Thymus (tissue), 11 donors: ENCODE measurements around the gene PLEKHA6. TPM values are rescaled to one million over a fixed set of nuclear protein-coding genes. Genes with fewer than 3 reads are reported as not detected.

Experiments
- DNase-seq, 9 donors: peaks; one replicate each; pipeline ENCODE4 v3.0.0-alpha.2; 2013; ENCODE audit warnings: low spot score in 9 of 9, low read depth in 6 of 9, missing footprints in 1 of 9
- H3K27ac ChIP-seq, 2 donors: one replicate each; pipeline ENCODE4 v1.5.1; 2013; ENCODE audit warnings: control low read depth in 1 of 2, low read depth in 1 of 2, low read length in 1 of 2, mild to moderate bottlenecking in 1 of 2, moderate library complexity in 1 of 2
- H3K27me3 ChIP-seq, 2 donors: one replicate each; pipeline ENCODE4 v1.5.1; 2013; ENCODE audit warnings: low read length in 1 of 2; ENCODE audit not compliant: control insufficient read depth in 2 of 2, insufficient read depth in 1 of 2
- H3K36me3 ChIP-seq, 2 donors: one replicate each; pipeline ENCODE4 v1.5.1; 2013; ENCODE audit warnings: low read length in 1 of 2, mild to moderate bottlenecking in 1 of 2, moderate library complexity in 1 of 2; ENCODE audit not compliant: control insufficient read depth in 2 of 2, insufficient read depth in 2 of 2
- H3K4me1 ChIP-seq, 2 donors: one replicate each; pipeline ENCODE4 v1.5.1; 2013; ENCODE audit warnings: low read length in 2 of 2; ENCODE audit not compliant: control insufficient read depth in 2 of 2, insufficient read depth in 2 of 2
- H3K4me3 ChIP-seq, 2 donors: one replicate each; pipeline ENCODE4 v1.5.1; 2013; ENCODE audit warnings: low read length in 2 of 2, control low read depth in 1 of 2, mild to moderate bottlenecking in 1 of 2
- H3K9me3 ChIP-seq, 2 donors: one replicate each; pipeline ENCODE4 v1.5.1; 2013; ENCODE audit warnings: low read length in 1 of 2, mild to moderate bottlenecking in 1 of 2; ENCODE audit not compliant: control insufficient read depth in 2 of 2, insufficient read depth in 1 of 2
- WGBS: extraction: QIAGEN DNeasy Blood & Tissue Kit; methylation state at CpG from one replicate; pipeline ENCODE4 v1.1.7; 2013; 5-methylcytosine and 5-hydroxymethylcytosine counted together
- polyA plus RNA-seq: library from polyadenylated mRNA; stranded (reverse); fragments of 200-250 nt; gene quantifications from one replicate; pipeline ENCODE4 v1.2.3, GENCODE V29; 2013
- total RNA-seq: library from RNA; stranded (reverse); fragments of 120-200 nt; gene quantifications from one replicate; pipeline ENCODE4 v1.2.4, GENCODE V29; 2013
- donor health status: healthy.

Gene PLEKHA6
- total and polyA plus RNA-seq, 2 donors: 0.47 to 1.4 TPM

- peaks cover 11 to 61% of the 10 kb centered on the region in 2 donors for H3K4me1 ChIP-seq
- peaks cover 0 to 6% of the 10 kb centered on the region in 2 donors for H3K27me3 ChIP-seq
- peaks cover 0 to 8% of the 10 kb centered on the region in 2 donors for H3K9me3 ChIP-seq
- WGBS: 13% methylated on average over 44 of the region's 44 CpGs
- H3K4me3 ChIP-seq: peak overlapping the region; percentile 28 to 38
- H3K27ac ChIP-seq: peak overlapping the region; percentile 1 to 65
- DNase-seq: peak in 5 of 9 donors; percentile 48 to 76 (median 55)
- H3K36me3 ChIP-seq: no peaks in the 10 kb centered on the region
These were observed 169.2 kb downstream of the PLEKHA6 start for GRCh38 chr1:204190212-204191211.

GRCh38 chr1:204188959-204189639 is 170.6 kb downstream of the PLEKHA6 start:
- no peak overlapping the region for H3K4me3 ChIP-seq
- H3K27ac ChIP-seq: no peak overlapping the region
- H3K9me3 ChIP-seq: peaks cover 0 to 8% of the 10 kb centered on the region in 2 donors
- DNase-seq: no peak
- H3K36me3 ChIP-seq: no peaks in the 10 kb centered on the region
- WGBS: 76% methylated on average over 11 of the region's 11 CpGs
- peaks cover 0 to 6% of the 10 kb centered on the region in 2 donors for H3K27me3 ChIP-seq
- H3K4me1 ChIP-seq: peaks cover 11 to 51% of the 10 kb centered on the region in 2 donors

DNA sequence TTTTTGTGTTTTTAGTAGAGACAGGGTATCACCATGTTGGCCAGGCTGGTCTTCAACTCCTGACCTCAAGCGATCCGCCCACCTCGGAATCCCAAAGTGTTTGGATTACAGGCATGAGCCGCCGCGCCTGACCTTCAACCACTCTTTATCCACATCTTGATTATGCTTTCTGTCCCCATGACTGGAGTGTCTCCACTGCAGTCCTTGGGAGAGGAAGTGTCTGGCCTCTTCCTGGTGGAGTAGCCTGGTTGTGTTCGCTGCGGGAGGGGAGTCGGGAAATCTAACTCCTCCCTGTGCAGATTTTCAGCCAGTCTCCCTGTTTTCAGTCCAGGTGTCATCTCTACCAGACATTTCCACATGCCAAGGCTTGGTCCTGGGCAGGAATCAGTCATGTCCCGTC is 173.1 kb downstream of the PLEKHA6 start:
- Histone ChIP-seq H3K4me3 (no peak overlapping the region), H3K9me3 (peaks cover 0 to 8% of the 10 kb centered on the region in 2 donors), H3K36me3 (no peaks in the 10 kb centered on the region), H3K4me1 (peaks cover 11 to 33% of the 10 kb centered on the region in 2 donors), H3K27ac (no peak overlapping the region), H3K27me3 (peaks cover 0 to 6% of the 10 kb centered on the region in 2 donors)
- no peak for DNase-seq
- 96% methylated on average over 10 of the region's 10 CpGs for WGBS

DNA sequence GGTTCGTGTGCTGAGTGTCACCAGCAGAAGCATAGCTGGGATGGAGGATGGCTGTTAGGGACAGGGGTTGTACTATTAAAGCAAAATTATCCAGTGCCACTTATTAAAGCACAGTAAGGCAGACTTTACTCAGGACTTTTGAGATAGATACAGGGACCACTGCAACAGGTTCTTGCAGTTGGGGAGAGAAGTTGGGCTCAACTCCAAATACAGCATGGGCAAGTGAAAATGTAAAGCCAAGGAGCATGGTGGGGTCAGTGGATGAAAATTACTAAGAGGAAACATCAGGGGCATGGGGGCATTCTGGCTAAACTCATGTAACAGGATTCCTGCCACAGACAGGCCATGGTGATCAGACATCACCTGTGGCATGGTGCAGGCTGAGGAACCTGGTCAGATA is 178.6 kb downstream of the PLEKHA6 start:
- WGBS: 91% methylated on average over 1 of the region's 1 CpG
- no peaks in the 10 kb centered on the region for H3K27me3 ChIP-seq
- H3K4me1 ChIP-seq: no peaks in the 10 kb centered on the region
- H3K9me3 ChIP-seq: no peaks in the 10 kb centered on the region
- H3K4me3 ChIP-seq: no peak overlapping the region
- H3K27ac ChIP-seq: no peak overlapping the region
- H3K36me3 ChIP-seq: no peaks in the 10 kb centered on the region
- DNase-seq: no peak

- DNase-seq: no peak
- 87% methylated on average over 6 of the region's 6 CpGs for WGBS
These were observed 179.6 kb downstream of the PLEKHA6 start for GRCh38 chr1:204180133-204180532.

DNA sequence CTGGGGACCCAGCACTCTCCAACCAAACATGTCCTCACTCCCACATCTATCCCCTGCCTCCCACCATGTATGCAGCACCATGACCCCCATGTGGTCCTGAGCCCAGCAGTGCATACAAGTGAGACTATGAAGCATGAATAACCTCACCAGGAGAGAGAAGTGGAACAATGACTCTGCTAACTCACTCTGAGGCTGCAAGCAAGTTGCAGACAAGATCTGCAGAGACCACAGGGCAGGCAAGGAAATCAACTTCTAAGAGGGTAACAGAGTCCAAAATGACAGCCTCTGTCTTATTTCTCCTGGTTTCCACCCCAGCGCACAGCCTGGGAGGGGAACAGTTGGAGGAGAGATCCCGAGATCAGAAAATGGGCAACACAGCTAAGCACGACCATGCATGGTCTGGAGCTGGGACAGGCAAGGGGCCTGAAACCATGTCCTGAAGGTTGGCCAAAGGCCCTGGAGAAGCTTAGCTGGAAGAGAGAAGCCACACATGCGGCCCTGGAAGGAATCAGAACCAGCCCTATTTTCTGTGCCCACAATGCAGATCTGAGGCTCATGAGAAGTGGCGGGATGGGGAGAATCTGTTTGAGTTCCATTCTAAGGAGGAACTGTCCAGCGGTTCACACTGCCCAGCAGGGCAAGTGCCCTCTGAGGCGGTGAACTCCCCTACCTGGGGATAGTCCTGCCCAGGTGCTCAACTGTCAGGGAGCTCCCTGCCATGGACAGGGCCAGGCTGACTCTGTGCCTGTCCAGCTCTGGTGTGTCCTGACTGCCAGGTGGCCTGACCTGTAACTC is 181.0 kb downstream of the PLEKHA6 start:
- no peak overlapping the region for H3K27ac ChIP-seq
- WGBS: 92% methylated on average over 7 of the region's 7 CpGs
- H3K9me3 ChIP-seq: no peaks in the 10 kb centered on the region
- DNase-seq: no peak
- H3K4me3 ChIP-seq: no peak overlapping the region
- H3K4me1 ChIP-seq: no peaks in the 10 kb centered on the region
- H3K36me3 ChIP-seq: no peaks in the 10 kb centered on the region
- no peaks in the 10 kb centered on the region for H3K27me3 ChIP-seq

More at GRCh38 chr1:204180133-204180532, 179.6 kb downstream of the PLEKHA6 start:
- Histone ChIP-seq H3K36me3 (no peaks in the 10 kb centered on the region), H3K4me3 (no peak overlapping the region), H3K27me3 (no peaks in the 10 kb centered on the region), H3K27ac (no peak overlapping the region), H3K9me3 (no peaks in the 10 kb centered on the region), H3K4me1 (no peaks in the 10 kb centered on the region)

DNA sequence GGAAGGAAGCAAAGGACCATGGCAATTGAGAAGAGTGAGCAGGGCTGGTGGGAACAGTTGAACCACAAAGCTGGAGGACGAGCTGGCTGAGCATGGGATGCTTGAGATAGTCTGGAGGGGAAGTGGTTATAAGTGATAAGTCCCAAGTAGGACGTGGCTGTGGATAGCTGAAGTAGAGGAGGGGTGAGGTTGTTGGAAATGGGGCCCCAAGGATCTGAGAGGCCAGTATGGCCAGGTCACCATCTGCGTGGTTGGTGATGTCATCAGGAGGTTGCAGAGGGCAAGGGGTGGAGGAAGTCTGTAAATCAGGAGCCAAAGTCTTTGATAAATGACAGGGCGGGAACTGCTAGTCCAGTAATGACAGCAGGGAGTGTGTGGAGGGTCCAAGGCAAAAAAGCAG is 182.6 kb downstream of the PLEKHA6 start:
- Histone ChIP-seq H3K4me3 (no peak overlapping the region), H3K9me3 (no peaks in the 10 kb centered on the region), H3K27me3 (no peaks in the 10 kb centered on the region), H3K4me1 (no peaks in the 10 kb centered on the region), H3K27ac (no peak overlapping the region), H3K36me3 (no peaks in the 10 kb centered on the region)
- WGBS: 32% methylated on average over 4 of the region's 4 CpGs
- no peak for DNase-seq

- 96% methylated on average over 5 of the region's 5 CpGs for WGBS
- H3K4me1 ChIP-seq: no peaks in the 10 kb centered on the region
These were observed 183.7 kb downstream of the PLEKHA6 start for GRCh38 chr1:204176049-204176448.

More at GRCh38 chr1:204176049-204176448, 183.7 kb downstream of the PLEKHA6 start:
- Histone ChIP-seq H3K27me3 (no peaks in the 10 kb centered on the region), H3K4me3 (no peak overlapping the region), H3K9me3 (no peaks in the 10 kb centered on the region), H3K36me3 (no peaks in the 10 kb centered on the region), H3K27ac (no peak overlapping the region)
- no peak for DNase-seq
